Measurements from ENCODE around the gene FOXJ3. TPM values are rescaled to one million over a fixed set of nuclear protein-coding genes. Genes with fewer than 3 reads are reported as not detected.

FOXJ3 gene
- total RNA-seq, 1 experiment from 2014 or later, result 51.1 TPM

GRCh38 chr1:42150651-42151050, 184.4 kb downstream of the FOXJ3 start:
- TF ChIP-seq EGR1 (IDR thresholded peaks at IDR 0.05; ENCODE audit: low read depth), result no peak
- no peak for TF ChIP-seq SIN3A (IDR thresholded peaks at IDR 0.05; ENCODE audit: low read depth)
- TF ChIP-seq CBX3 (IDR thresholded peaks at IDR 0.05; ENCODE audit: low read depth), result no peak
- no peak for TF ChIP-seq POLR2AphosphoS5 (IDR thresholded peaks at IDR 0.05; ENCODE audit: low read depth, low read length)
- TF ChIP-seq CTCF (IDR thresholded peaks at IDR 0.05 in 2 of 3, conservative IDR thresholded peaks at IDR 0.05 in 1 of 3; ENCODE audit: borderline replicate concordance in 1 of 3, insufficient read depth in 1 of 3, low read depth in 2 of 3, low read length in 2 of 3), result no peak
- TF ChIP-seq JUND (IDR thresholded peaks at IDR 0.05), result no peak
- no peak for TF ChIP-seq ELF1 (IDR thresholded peaks at IDR 0.05; ENCODE audit: borderline replicate concordance, low read depth)
- no peak for TF ChIP-seq TCF7L2 (IDR thresholded peaks at IDR 0.05; ENCODE audit: borderline replicate concordance, extremely low read depth, insufficient read depth, insufficient read length)
- TF ChIP-seq EZH2phosphoT487 (IDR thresholded peaks at IDR 0.05; ENCODE audit: borderline replicate concordance), result no peak
- TF ChIP-seq SRF (IDR thresholded peaks at IDR 0.05; ENCODE audit: low read depth), result no peak
- Histone ChIP-seq H4K20me1 (ENCODE audit: insufficient read depth) (no peaks in the 10 kb centered on the region), H3K9me3 (ENCODE audit: control insufficient read depth in 1 of 2, insufficient read depth in 1 of 2, low read depth in 1 of 2, low read length in 2 of 2) (no peaks in the 10 kb centered on the region), H3K4me1 (ENCODE audit: control insufficient read depth in 1 of 2, insufficient read depth in 2 of 2, low read length in 2 of 2) (peaks cover 0 to 8% of the 10 kb centered on the region in 2 experiments; a peak in 1 of 4 replicates), H3K36me3 (ENCODE audit: control insufficient read depth in 1 of 2, insufficient read depth in 2 of 2, low read length in 2 of 2) (no peaks in the 10 kb centered on the region), H3K4me2 (ENCODE audit: low read length) (no peak overlapping the region), H3K79me2 (ENCODE audit: insufficient read depth, low read length) (no peaks in the 10 kb centered on the region), H3K4me3 (replicated peaks in 1 of 2; ENCODE audit: low read depth in 1 of 2, low read length in 2 of 2) (no peak overlapping the region), H3K9me2 (ENCODE audit: insufficient read depth) (no peaks in the 10 kb centered on the region), H2AFZ (ENCODE audit: low read depth, low read length, poor library complexity, severe bottlenecking) (no peak overlapping the region), H3K27me3 (ENCODE audit: insufficient read depth, low read length) (no peaks in the 10 kb centered on the region), H3K9ac (ENCODE audit: low read length) (no peak overlapping the region), H3K27ac (ENCODE audit: low read depth, low read length) (no peak overlapping the region)
- POLR2A ChIA-PET, result no interaction called here
- RAD21 ChIA-PET (ENCODE audit: low non-redundant PET in 1 of 2, low total read pairs in 2 of 2, uncharacterized antibody in 2 of 2, unreplicated experiment in 2 of 2), result no interaction called here
- BruUV-seq (replicated peaks), result no TSS peak
- intact Hi-C loops (cut with micrococcal nuclease), result no loop called here
- ATAC-seq (no peak), DNase-seq (ENCODE audit: low read depth, low spot score) (no peak)
- CTCF ChIA-PET, result interaction anchor here (1.7 kb wide), 1 partner anchor 23 kb away, joined by 8 read pairs; no protein-coding TSS in a partner anchor
